ENCODE data around the gene CSNK1G3.

DNA sequence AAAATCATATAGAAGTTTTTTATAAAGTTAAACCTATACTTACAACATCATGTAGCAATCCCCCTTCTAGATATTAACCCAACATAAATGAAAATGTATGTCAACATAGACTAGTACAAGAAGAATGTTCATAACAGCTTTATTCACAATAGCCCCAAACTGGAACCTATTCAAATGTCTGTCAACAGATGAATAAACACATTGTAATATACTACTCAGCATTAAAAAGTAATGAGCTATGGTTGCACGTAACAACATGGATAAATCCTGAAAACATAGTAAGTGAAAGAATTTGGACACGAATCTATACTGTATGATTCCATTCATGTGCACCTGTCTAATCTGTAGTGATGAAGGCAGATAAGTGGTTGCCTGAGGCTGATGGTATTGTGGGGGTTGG lies 73.9 kb downstream of the CSNK1G3 start:
- TF ChIP-seq POLR2A (IDR thresholded peaks at IDR 0.05): no peak
- TF ChIP-seq, protein P1, sequence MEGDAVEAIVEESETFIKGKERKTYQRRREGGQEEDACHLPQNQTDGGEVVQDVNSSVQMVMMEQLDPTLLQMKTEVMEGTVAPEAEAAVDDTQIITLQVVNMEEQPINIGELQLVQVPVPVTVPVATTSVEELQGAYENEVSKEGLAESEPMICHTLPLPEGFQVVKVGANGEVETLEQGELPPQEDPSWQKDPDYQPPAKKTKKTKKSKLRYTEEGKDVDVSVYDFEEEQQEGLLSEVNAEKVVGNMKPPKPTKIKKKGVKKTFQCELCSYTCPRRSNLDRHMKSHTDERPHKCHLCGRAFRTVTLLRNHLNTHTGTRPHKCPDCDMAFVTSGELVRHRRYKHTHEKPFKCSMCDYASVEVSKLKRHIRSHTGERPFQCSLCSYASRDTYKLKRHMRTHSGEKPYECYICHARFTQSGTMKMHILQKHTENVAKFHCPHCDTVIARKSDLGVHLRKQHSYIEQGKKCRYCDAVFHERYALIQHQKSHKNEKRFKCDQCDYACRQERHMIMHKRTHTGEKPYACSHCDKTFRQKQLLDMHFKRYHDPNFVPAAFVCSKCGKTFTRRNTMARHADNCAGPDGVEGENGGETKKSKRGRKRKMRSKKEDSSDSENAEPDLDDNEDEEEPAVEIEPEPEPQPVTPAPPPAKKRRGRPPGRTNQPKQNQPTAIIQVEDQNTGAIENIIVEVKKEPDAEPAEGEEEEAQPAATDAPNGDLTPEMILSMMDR (IDR thresholded peaks at IDR 0.05): no peak
- no peak for TF ChIP-seq EP300 (IDR thresholded peaks at IDR 0.05)
- no peak for TF ChIP-seq POLR2AphosphoS5 (IDR thresholded peaks at IDR 0.05)

All from suprapubic skin (tissue), 4 donors.